Fibroblast of mammary gland (primary cell): ENCODE results near the gene TMEM267.
"Not testable (repeated sequence)": the region's sequence is repeated elsewhere in the genome, so short reads cannot be mapped to it uniquely, and the experiment has no call there.

Source experiments
- DNase-seq: peaks from one replicate; pipeline ENCODE4 v3.0.0-alpha.2; 2010; ENCODE audit warnings: low read depth
- H3K4me3 ChIP-seq: 2 replicates; pipeline ENCODE4 v1.5.1; 2011; ENCODE audit warnings: low read depth, mild to moderate bottlenecking, low read length, moderate library complexity; ENCODE audit not compliant: control insufficient read depth
- CTCF ChIP-seq: conservative IDR thresholded peaks from 2 replicates; pipeline ENCODE4 v1.5.1; 2011; ENCODE audit warnings: low read depth, low read length, inconsistent platforms; ENCODE audit not compliant: control insufficient read depth, insufficient read depth

Gene TMEM267

GRCh38 chr5:43514471-43514815, 30.8 kb upstream of the TMEM267 start:
- no peak for TF ChIP-seq CTCF
- peak overlapping the region; percentile 76 for H3K4me3 ChIP-seq
- DNase-seq = peak; percentile 89

- TF ChIP-seq CTCF = no peak
- DNase-seq = peak; percentile 2
- H3K4me3 ChIP-seq = peak overlapping the region; percentile 76
Observed at GRCh38 chr5:43514025-43514424, 30.4 kb upstream of the TMEM267 start.

- H3K4me3 ChIP-seq, DNase-seq: not testable (repeated sequence)
Observed at GRCh38 chr5:43511062-43511461, 27.4 kb upstream of the TMEM267 start.

GRCh38 chr5:43498581-43498980, 14.9 kb upstream of the TMEM267 start:
- H3K4me3 ChIP-seq = no peak overlapping the region
- DNase-seq = no peak
- TF ChIP-seq CTCF = no peak

- no peak for TF ChIP-seq CTCF
- DNase-seq = no peak
- no peak overlapping the region for H3K4me3 ChIP-seq
Observed at GRCh38 chr5:43497311-43498104, 13.8 kb upstream of the TMEM267 start.

- H3K4me3 ChIP-seq = no peak overlapping the region
Observed at GRCh38 chr5:43491326-43491725, 7.7 kb upstream of the TMEM267 start.

GRCh38 chr5:43486353-43486752, 2.7 kb upstream of the TMEM267 start:
- no peak for DNase-seq
- no peak overlapping the region for H3K4me3 ChIP-seq
- TF ChIP-seq CTCF = no peak

More at GRCh38 chr5:43491326-43491725, 7.7 kb upstream of the TMEM267 start:
- no peak for TF ChIP-seq CTCF
- DNase-seq = no peak
